ENCODE data around the gene NINL.

Gene NINL

GRCh38 chr20:25499031-25499430, 86.3 kb downstream of the NINL start:
- DNase-seq, result no peak

DNA sequence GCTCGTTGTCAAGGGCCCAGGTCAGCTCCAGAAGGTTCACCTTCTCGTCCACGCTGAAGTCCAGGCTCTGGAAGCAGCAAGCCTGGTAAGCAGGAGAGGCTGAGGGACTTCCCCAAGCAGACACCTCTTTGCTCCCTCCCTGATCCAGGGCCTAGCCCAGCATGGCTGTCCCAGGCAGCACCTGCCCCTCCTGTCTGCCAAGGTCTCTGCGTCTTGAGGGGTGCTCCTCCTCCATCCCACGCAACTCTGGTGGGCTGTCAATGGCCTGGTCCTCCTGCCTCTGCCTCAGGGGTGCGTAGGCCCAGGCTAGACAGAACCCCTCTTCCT, 87.1 kb downstream of the NINL start:
- no peak for DNase-seq

- no peak for DNase-seq
Observed at GRCh38 chr20:25497586-25498279, 87.6 kb downstream of the NINL start.

DNA sequence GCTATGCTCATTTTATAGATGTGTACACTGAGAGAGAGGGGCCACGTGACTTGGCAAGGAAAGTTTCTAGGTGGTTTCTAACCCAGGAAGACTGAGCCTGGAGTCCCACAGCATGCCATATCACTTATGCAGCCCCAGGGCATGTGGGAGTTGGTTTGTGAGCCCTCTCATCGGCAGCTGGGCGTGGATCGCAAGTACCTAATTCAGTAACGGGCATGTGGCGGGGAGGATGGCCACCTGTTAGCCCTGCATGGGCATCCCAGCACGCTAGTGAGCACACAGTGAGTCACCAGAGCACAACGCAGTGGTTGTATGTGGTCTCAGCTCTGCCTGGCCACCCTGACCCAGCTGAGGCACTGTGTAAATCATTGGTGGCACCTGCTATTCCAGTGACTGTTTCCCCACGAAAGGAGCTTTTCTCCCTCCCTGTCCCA, 88.3 kb downstream of the NINL start:
- DNase-seq, result no peak

GRCh38 chr20:25496165-25496967, 89.0 kb downstream of the NINL start:
- no peak for DNase-seq

- DNase-seq, result no peak
Observed at GRCh38 chr20:25495189-25495824, 90.0 kb downstream of the NINL start.

- DNase-seq, result no peak
Observed at GRCh38 chr20:25494506-25495188, 90.7 kb downstream of the NINL start.

- DNase-seq, result no peak
Observed at GRCh38 chr20:25493748-25494505, 91.4 kb downstream of the NINL start.

DNA sequence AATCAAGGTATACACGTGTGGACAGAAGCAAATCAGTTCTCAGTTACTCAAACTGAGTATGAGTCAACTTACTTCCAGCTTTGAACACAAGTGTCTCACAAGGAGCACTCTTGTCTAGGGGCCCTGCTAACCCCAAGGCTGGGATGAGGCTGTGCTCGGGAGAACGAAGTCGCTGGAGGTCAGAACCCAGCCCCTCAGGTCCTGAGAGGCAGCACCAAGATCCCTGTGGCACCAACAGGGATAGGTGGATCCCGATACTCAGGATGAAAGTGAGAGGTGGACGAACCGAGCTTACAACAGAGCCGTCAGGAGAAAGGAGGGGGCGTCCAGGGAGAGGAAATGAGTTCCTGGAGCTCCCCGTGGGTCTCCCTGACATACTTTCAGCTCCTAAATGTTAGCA, 92.2 kb downstream of the NINL start:
- no peak for DNase-seq

- DNase-seq, result no peak
Observed at GRCh38 chr20:25491446-25492038, 93.8 kb downstream of the NINL start.

DNA sequence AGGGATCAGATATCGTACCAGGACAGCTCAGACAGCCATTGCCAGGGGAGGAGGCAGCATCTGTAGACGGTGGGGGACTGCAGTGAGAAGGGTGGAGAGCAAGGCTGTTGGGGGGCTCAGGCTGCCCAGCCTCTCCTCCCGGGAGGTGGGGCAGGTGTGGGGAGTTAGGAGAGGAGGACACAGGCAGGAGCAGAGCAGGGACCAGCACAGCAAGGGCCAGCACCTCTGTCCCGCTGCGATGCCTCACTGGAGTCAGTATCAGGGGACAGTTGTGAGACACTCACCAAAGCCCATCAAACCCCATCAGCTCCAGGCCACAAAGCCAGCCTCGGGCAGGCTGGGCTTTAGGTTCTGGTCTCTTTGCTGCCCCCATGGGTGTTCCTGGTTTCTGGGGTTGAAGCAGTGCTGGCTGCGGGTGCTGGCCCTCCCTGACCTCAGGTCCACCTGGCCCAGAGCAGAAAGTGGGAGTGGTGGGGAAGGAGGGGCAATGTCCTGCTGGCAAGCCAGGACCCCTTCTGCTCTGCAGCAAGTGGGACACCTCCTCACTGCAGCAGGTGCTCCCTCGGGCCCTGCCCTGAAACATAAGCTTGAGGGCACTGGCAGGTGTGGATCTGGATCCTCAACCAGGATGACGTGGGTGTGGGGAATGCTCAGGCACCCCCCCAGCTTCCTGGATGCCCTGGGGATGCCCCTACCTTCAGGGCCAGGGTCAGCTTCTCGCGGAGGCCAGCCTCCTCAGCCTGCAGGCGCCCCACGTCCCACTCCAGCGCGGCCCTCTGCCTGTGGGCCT, 94.5 kb downstream of the NINL start:
- DNase-seq, result no peak

GRCh38 chr20:25489221-25489871, 96.0 kb downstream of the NINL start:
- DNase-seq, result no peak

GRCh38 chr20:25487975-25488374, 97.4 kb downstream of the NINL start:
- no peak for DNase-seq

DNA sequence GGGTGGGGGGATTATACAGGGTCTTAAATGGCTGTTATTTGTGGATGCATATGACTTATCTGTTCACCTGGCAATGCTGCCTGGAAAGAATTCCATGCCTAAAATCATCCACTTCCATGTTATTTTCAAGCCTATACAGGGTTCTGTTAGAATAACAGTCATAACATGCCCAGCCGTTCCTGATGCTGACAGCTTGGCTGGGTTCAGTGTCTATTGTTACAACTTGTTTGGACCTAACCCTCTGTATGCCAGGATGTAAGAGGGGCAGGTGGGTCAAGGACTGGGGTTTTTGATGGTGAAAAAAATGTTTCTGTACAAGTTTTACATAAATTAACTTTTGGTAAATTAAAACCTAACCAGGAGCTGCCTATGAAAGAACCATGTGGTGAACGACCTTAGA, 98.0 kb downstream of the NINL start:
- no peak for DNase-seq

DNA sequence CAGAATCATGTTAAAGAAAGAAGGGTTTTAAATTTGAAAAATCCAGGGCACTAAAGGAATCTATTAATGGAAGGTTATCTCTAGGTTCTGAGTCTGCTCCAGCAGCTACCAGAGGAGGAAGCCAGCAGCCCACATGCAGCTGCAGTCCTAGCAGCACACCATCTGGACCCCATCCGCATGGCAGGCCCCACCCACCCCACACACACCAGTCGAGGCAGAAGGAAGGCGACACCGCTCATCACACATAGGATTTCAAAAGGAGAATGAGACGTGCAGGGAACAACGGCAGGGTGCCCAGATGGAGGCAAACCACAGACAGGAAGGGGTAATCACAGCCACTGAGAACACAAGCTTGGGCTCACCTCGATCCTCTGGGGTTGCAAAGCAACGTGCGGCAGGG, 99.0 kb downstream of the NINL start:
- DNase-seq, result no peak

GRCh38 chr20:25485872-25486271, 99.5 kb downstream of the NINL start:
- no peak for DNase-seq

GRCh38 chr20:25484911-25485511, 100.3 kb downstream of the NINL start:
- DNase-seq, result no peak

DNA sequence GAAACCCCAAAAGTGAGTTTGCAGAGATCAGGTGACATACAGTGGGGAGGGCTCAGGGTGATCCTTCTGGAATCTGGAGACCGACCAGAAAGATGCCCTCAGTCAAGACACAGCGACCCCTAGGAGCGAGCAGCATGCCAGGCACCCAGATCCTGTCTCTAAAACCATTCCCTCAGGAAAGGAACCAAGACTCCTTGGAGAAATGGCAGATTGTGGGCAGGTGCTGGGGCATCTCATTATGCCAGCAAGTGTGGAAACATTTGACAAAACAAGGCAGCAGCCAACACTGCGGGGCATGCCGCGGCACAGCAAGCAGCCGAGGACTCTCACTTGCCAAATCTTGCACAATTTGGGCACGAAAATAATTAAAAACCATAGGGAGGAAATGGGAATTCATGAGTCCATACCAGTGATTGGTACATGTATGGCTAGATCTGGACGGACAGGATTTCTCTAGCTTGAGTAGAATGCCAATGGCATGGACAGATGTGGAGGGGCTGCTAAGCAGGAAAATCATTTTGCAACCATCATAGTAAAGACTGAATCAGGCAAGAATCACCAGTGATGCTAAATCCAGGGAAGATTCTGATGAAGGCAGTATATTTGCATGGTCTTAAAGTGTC, 101.0 kb downstream of the NINL start:
- no peak for DNase-seq

DNA sequence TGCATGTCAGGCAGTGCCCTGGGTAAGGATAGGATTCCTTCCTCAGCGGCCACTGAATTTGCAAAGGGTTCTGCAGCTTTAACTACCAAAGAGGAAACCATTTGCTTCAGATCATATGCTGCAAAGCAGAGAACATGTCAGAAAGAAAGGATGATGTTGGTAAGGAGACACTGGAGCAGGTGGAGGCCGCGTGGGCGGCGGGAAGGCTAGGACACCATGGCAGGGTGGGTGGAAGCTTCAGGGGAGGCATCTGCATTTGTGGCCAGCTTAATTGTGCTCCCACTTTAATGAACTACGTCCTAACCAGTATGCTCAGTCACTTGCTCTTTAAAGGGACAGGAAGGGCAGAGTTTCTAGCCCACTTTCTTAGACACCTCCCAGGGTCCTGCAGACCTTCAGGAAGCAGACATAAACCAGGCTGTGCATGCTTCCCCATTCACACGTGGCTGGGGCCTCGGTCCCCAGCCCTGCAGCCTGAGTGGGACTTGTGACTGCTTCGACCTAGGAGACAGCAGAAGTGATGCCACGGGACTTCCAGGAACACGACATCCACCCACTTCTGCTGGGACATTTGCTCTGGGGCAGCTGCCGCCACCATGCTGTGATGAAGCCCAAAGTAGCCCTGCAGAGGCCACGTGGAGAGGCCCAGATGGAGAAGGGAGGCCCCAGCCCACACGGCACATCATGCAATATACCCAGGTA, 101.7 kb downstream of the NINL start:
- DNase-seq, result no peak

- DNase-seq, result no peak
Observed at GRCh38 chr20:25481918-25482253, 103.4 kb downstream of the NINL start.
